Measurements from ENCODE around the gene RGS5. TPM values are rescaled to one million over a fixed set of nuclear protein-coding genes. Genes with fewer than 3 reads are reported as not detected.

RGS5 gene
- total RNA-seq, 4 donors from 2014 or later = 37.1 to 197 (median 120) TPM

GRCh38 chr1:163094182-163094581 is 108.5 kb downstream of the RGS5 start:
- DNase-seq = no peak
- intact Hi-C loops (cut with DNase I; ENCODE audit: low total_unique reads) = no loop called here
- TF ChIP-seq CTCF (IDR thresholded peaks at IDR 0.05) (no peak), POLR2A (IDR thresholded peaks at IDR 0.05) (no peak)
- H3K4me3 ChIP-seq = no peak overlapping the region
- H3K9me3 ChIP-seq = no peaks in the 10 kb centered on the region
- H3K27ac ChIP-seq = no peak overlapping the region
- no peaks in the 10 kb centered on the region for H3K27me3 ChIP-seq
- no peaks in the 10 kb centered on the region for H3K36me3 ChIP-seq
- H3K4me1 ChIP-seq = peaks cover 0 to 4% of the 10 kb centered on the region in 2 donors

GRCh38 chr1:163093579-163093978 is 109.1 kb downstream of the RGS5 start:
- intact Hi-C loops (cut with DNase I; ENCODE audit: low total_unique reads) = no loop called here
- H3K27ac ChIP-seq = no peak overlapping the region

GRCh38 chr1:163093169-163093568 is 109.5 kb downstream of the RGS5 start:
- Histone ChIP-seq H3K27me3 (no peaks in the 10 kb centered on the region), H3K27ac (no peak overlapping the region), H3K9me3 (no peaks in the 10 kb centered on the region), H3K4me1 (peaks cover 0 to 4% of the 10 kb centered on the region in 2 donors), H3K4me3 (no peak overlapping the region), H3K36me3 (no peaks in the 10 kb centered on the region)
- no peak for DNase-seq
- TF ChIP-seq CTCF (IDR thresholded peaks at IDR 0.05) (no peak), POLR2A (IDR thresholded peaks at IDR 0.05) (no peak)
- intact Hi-C loops (cut with DNase I; ENCODE audit: low total_unique reads) = no loop called here

More at GRCh38 chr1:163093579-163093978, 109.1 kb downstream of the RGS5 start:
- Histone ChIP-seq H3K27me3 (no peaks in the 10 kb centered on the region), H3K4me1 (peaks cover 0 to 4% of the 10 kb centered on the region in 2 donors), H3K9me3 (no peaks in the 10 kb centered on the region), H3K4me3 (no peak overlapping the region), H3K36me3 (no peaks in the 10 kb centered on the region)
- TF ChIP-seq POLR2A (IDR thresholded peaks at IDR 0.05) (no peak), CTCF (IDR thresholded peaks at IDR 0.05) (no peak)
- DNase-seq = no peak

Other genes with a start within 250 kb of the RGS5 start
- gene RGS4, start 133.6 kb downstream of the RGS5 start, total RNA-seq = 10 to 100 TPM in 1 of 4 donors, 1 to 10 TPM in 1, under 1 TPM in 1, not detected in 1; 0.26 to 37.7 (median 1.3) TPM
- 10 to 100 TPM in 1 of 4 donors, under 1 TPM in 1, not detected in 2; 0.73 to 20.5 TPM for gene NUF2, start 119.0 kb upstream of the RGS5 start, total RNA-seq